Stimulated activated CD8-positive, alpha-beta memory T cell treated with anti-CD3 and anti-CD28 coated beads, Interleukin-2, amount 100 ng/mL, for 1 hour (primary cell): ENCODE data around the gene COPRS.

Experiments
- DNase-seq, 2 donors: peaks; one replicate each; pipeline ENCODE4 v3.0.0-alpha.2; 2020; ENCODE audit warnings: low read depth in 2 of 2

Gene COPRS, protein sequence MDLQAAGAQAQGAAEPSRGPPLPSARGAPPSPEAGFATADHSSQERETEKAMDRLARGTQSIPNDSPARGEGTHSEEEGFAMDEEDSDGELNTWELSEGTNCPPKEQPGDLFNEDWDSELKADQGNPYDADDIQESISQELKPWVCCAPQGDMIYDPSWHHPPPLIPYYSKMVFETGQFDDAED

DNA sequence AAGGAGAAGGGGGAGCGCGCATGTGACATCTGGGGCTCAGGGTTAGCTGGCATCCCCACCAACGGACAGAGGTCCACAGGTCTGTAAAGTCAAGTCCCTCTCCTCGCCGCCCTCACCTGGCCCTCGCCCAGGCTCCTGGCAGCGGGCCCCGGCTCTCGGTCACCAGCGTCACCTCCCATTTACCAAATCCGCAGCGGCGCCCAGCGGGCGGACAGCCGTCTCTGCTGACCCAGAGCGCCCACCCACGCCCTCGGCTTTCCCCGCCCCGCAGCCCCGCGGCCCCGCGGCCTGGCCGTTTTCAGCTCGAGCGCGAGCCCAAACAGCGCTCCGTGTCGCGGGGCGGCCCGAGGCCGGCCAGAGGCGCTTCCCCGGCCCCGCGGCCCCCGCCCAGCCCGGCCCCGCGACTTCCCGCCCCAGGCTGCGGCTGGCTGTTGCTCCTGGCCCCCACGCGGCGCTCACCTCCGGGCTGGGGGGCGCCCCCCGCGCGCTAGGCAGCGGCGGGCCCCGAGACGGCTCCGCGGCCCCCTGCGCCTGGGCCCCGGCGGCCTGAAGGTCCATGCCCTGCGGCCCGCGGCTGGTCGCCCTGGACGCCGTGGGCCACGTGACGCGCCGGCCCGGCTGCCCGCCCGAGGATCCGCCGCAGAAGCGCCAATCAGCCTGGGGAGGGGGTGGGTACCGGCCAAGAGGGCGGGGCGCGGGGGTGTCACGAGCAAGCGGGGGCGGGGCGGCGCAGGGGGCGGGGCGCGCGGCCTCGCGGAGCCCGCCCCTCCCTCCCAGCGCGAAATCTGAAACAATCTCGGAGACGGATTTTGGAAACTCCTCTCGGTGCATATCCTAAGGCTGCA lies at the start of gene COPRS:
TSS of gene COPRS (minus strand) at position 603 of the 845 bp plus-strand sequence. CDS start at position 558, 45 bp downstream.
- DNase-seq, result peak; percentile 59 to 75

- no peak for DNase-seq
These were observed 49.3 kb upstream of the COPRS start for GRCh38 chr17:31908386-31908785.

- DNase-seq, result no peak
These were observed 48.4 kb upstream of the COPRS start for GRCh38 chr17:31907342-31907962.

DNA sequence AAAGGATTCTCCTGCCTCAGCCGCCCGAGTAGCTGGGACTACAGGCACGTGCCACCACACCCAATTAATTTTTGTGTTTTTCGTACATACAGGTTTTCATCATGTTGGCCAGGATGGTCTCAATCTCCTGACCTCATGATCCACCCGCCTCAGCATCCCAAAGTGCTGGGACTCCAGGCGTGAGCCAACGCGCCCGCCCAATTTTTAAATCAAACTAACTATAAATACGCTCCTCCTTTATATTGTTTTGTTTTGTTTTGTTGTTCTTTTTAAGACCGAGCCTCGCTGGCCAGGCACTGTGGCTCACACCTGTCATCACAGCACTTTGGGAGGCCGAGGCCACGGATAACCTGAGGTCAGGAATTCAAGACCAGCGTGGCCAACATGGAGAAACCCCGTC lies 44.4 kb upstream of the COPRS start:
- no peak for DNase-seq

GRCh38 chr17:31902693-31903092 lies 43.6 kb upstream of the COPRS start:
- DNase-seq, result no peak

DNA sequence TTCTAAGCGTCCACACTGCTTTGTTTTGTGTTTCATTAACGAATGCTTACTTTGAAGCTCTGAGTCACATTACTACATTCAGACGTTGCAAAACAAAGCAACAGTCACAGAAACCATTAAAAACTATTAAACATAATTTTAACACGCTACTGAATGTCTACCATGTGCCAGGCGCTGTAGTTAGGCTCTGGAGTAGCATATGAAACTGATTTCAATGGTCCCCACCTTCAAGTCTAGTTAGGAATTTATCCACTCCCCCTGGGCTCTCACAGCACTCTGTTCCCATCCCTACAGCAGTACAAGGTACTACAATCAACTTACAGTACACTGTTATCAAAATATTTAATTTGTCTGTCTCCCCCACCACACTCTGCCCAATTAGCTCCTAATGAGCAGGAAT lies 41.8 kb upstream of the COPRS start:
- no peak for DNase-seq

DNA sequence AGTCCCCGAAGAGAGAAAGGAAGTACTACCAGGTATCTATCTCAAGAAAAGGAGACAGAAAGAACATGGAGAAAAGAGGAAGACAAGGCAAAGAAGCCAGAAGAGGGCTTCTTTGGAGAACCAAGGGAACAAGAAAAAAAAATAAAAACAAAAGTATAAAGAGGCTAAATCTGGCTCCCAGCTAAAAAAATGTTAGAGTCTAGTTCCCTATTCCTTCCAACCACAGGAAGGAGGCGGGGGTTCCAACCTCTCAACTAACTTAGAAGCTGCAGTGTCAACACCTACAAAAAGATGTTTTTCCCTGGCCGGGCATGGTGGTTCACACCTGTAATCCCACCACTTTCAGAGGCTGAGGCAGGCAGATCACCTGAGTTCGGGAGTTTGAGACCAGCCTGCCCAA lies 29.1 kb upstream of the COPRS start:
- DNase-seq, result no peak

GRCh38 chr17:31882571-31882970 lies 23.5 kb upstream of the COPRS start:
- DNase-seq, result no peak

DNA sequence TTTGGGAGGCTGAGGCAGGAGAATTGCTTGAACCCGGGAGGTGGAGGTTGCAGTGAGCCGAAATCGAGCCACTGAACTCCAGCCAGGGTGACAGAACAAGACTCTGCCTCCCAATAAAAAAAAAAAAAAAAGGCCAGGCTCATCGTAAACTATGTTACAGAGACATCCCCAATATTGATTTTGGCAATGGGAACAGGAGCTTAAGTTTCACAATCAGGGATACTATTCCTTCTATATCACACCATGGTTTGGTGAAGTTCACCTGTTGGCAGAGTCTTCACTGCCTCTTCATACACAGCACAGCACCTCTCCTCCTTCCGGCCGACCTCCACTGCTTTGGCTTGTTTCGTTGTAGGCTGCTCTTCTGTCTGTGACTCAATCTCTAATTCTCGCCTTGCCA lies 21.3 kb upstream of the COPRS start:
- no peak for DNase-seq

GRCh38 chr17:31878703-31879073 lies 19.6 kb upstream of the COPRS start:
- no peak for DNase-seq

DNA sequence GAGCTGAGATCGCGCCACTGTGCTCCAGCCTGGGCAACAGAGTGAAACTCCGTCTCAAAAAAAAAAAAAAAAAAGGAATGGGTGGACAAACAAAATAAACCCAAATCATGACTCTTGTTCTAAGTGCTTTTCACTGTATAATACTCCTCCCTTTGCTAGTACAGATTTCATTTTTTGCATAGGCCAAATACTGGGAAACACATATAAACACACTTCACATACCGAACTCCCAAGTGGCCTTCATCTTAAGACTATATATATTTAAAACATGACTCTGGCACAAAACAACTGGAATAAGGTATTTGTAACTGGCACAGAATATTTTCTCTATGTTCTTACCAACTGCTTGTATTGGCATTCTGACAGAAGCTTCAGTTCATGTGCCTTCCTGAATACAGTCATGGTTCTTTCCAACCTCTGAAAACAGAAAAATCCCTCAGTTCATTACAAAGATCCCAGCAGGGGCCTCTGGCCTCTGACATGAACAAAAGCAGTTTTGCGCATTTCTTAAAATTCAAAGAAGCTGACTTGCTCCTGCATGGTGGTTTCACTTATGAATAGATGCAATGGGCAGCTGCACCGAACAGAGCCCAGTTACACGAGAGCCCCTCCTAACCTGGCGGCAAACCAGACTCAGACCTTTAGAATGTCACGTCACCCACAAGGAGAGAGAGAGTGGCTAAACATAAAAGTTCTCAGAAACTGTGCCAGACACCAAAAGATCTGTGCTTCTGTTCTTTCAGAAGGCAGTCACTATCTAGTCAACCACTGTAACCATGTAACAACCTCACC lies 19.1 kb upstream of the COPRS start:
- no peak for DNase-seq

GRCh38 chr17:31877341-31877740 lies 18.3 kb upstream of the COPRS start:
- DNase-seq, result no peak

DNA sequence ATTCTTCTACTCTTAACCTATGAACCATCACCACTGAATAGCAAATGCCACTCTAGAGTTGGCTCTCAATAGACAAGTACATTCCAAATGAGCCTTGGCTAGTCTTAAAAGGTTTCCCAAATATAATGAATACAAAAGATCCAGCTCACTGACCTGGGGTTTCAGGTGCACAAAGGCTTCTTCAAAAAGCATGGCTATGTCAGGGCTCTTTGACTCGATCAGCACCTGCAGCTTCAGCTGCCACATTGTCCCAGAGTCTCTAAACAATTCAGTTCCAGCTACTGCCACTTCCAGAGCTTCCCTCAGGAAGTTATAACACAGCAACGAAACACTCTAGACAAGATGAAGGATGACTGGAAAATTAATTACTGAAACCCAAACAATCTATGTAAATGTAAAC lies 16.0 kb upstream of the COPRS start:
- DNase-seq, result no peak

DNA sequence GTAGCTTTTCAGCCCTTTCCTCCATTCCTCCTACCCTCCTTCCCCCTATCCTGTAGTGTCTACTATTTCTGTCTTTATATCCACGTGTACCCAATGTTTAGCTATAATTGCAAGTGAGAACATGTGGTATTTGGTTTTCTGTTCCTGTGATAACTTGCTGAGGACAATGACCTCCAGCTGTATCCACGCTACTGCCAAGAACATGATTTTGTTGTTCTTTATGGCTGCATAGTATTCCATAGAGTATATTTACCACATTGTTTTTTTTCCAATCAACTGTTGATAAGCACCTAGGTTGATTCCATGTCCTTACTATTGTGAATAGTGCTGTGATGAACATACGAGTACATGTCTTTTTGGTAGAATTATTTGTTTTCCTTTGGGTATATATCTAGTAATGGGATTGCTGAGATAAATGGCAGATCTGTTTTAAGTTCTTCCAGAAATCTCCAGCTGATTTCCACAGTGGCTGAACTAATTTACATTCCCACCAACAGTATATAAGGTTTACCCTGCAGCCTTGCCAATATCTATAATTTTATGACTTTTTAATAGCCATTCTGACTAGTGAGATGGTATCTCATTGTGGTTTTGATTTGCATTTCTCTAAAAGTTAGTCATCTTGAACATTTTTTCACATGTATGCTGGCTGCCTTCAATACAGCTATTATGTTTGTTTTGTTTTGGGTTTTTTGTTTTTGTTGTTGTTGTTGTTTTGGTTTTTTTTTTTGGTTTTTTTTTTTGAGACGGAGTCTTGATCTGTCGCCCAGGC lies 10.9 kb upstream of the COPRS start:
- no peak for DNase-seq

GRCh38 chr17:31869031-31869430 lies 10.0 kb upstream of the COPRS start:
- no peak for DNase-seq

- no peak for DNase-seq
These were observed 504 bp upstream of the COPRS start for GRCh38 chr17:31859487-31860008.

- no peak for DNase-seq
These were observed 963 bp downstream of the COPRS start for GRCh38 chr17:31857920-31858641.

GRCh38 chr17:31856750-31857149 lies 2.3 kb downstream of the COPRS start:
- no peak for DNase-seq

GRCh38 chr17:31854672-31855071 lies 4.4 kb downstream of the COPRS start:
- DNase-seq, result no peak

DNA sequence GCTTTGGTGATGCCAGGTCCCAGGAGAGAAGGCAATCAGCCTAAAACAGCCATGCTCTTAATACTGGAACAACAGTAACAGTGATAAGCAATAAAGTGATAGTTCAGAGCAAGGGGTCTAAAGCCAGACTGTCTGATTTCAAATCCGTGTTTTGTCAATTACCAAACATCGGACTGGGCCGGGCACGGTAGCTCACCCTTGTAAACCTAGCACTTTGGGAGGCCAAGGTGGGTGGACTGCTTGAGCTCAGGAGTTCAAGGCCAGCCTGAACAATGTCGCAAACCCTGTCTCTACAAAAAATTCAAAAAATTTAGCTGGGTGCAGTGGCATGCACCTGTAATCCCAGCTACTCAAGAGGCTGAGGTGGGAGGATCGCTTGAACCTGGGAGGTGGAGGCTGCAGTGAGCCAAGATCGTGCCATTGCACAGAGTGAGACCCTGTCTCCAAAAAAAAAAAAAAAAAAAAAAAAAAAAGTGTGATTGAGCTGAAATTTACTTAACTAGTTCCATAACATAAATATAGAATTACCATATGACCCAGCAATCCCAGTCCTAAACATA lies 5.1 kb downstream of the COPRS start:
- DNase-seq, result no peak
